Retinal pigment epithelial cell (primary cell): ENCODE measurements around the gene NEBL.

Experiments
- DNase-seq: peaks from one replicate; pipeline ENCODE4 v3.0.0-alpha.2; 2010; ENCODE audit warnings: low read depth
- H3K4me3 ChIP-seq: 2 replicates; pipeline ENCODE4 v1.5.1; 2011; ENCODE audit warnings: mild to moderate bottlenecking, low read length, control low read depth, moderate library complexity
- TF ChIP-seq, protein P1 (sequence below): conservative IDR thresholded peaks from 2 replicates; pipeline ENCODE4 v1.5.1; 2011; ENCODE audit warnings: low read depth, low read length, control low read depth, inconsistent platforms

The NEBL gene

DNA sequence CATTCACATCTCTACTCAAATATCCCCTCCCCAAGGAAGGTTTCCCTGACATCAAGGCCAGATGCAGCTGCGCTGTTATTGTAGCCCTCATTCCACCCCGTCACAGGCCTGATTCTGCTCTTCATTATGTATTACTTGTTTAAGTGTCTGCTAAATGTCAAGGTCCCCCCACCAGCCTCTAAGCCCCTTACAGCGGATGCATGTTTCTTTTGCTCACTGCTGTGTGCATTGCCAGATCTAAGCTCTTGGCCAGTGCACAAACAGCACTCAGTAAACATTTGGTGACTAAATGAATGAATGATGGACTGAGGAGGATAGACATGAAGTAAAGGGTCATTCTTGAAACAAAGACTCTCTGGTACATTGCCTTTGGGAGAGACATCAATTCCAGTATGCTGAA lies 90.6 kb downstream of the NEBL start:
- no peak for DNase-seq
- TF ChIP-seq, protein P1, sequence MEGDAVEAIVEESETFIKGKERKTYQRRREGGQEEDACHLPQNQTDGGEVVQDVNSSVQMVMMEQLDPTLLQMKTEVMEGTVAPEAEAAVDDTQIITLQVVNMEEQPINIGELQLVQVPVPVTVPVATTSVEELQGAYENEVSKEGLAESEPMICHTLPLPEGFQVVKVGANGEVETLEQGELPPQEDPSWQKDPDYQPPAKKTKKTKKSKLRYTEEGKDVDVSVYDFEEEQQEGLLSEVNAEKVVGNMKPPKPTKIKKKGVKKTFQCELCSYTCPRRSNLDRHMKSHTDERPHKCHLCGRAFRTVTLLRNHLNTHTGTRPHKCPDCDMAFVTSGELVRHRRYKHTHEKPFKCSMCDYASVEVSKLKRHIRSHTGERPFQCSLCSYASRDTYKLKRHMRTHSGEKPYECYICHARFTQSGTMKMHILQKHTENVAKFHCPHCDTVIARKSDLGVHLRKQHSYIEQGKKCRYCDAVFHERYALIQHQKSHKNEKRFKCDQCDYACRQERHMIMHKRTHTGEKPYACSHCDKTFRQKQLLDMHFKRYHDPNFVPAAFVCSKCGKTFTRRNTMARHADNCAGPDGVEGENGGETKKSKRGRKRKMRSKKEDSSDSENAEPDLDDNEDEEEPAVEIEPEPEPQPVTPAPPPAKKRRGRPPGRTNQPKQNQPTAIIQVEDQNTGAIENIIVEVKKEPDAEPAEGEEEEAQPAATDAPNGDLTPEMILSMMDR: no peak
- no peak overlapping the region for H3K4me3 ChIP-seq

DNA sequence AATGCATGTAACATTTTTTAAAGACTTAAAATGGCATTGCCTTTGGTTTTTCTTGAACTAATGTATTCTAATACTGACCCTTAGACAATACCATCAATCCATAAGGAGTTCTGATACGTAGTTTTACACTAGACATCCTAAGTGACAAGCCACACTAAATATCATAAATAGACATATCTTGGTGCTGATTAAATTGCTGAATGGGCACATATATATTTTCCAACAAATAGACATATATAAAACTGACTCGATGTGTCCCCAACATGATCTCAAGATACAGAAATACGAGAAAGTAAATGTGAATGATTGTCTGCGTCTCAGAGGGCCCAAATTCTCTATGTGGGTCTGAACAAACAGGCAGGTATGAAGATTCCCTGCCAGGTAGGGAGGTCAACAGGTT lies 99.8 kb downstream of the NEBL start:
- TF ChIP-seq, protein P1: no peak
- H3K4me3 ChIP-seq: no peak overlapping the region

DNA sequence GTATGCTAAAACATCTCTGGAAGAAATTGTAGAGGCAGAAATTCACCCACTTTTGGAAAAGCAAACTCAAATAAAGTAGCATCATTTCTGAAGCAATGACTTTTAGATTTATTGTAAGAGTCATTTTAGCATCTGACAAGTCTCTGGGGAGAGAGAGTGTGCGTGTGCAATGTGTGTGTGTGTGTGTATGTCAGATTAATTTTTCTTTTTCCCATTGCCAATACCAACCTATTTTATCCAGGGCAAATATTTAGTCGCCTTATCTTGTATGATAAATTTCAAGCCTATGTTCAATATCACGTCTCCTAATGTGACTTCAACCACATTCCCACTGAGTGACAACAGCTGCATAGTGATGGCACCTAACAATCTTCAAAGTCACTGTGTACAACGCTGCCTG lies 101.7 kb downstream of the NEBL start:
- no peak overlapping the region for H3K4me3 ChIP-seq
- TF ChIP-seq, protein P1: no peak
- no peak for DNase-seq

More for the DNA sequence above, 99.8 kb downstream of the NEBL start:
- DNase-seq: no peak

DNA sequence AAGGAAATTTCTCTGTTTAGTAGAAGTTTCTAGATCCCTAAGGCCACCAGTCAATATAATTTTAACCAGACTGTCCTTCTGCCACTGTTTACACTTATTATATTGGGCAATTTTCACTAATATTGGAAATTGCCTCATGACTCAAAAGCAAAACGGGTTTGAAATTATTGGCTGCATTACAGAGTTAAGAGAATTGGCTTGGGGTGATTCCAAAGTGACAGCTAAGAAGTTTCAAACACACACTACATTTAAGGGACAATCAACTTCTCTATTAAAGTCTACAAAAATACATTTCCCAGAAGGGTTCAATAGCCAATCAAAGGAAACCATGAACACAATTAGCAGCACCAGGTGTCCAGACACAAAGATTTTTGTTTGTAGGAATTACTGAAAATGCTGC lies 111.9 kb downstream of the NEBL start:
- no peak overlapping the region for H3K4me3 ChIP-seq
- TF ChIP-seq, protein P1: no peak
- DNase-seq: no peak

DNA sequence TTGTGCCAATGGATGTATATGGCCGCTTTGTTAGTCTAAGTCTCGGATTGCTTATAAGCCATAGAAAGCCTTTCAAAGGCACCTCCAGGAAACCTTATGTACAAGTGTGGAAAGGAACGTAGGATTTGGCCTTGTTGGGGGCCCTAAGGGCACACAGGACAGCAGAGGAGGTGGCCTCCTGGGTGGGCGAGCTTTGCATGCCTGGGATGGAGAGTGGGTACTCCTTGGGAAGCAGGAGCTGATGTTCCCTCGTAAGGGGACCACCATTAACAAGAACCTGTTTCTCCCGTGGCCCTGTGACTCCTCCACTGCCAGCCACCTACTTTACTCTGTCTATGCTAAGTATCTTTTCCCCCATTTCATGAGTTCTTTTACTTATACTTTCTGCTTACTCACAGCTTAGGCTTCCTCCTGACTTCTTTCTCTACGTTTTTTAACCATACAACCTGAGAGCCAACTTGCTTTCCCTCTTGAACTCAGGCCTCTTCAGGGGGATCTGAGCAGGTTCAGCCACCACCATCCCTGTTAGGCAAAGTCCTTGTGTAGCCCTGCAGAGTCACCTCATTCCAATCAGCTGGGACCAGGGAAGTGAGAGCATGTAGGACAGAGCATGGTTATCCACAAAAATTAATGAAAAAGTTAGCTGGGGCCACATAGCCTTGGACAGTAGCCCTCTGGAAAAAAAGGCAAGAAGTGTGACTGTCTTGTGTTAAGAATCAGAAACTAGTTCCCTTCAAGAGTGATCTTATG lies 118.9 kb downstream of the NEBL start:
- TF ChIP-seq, protein P1: no peak
- no peak overlapping the region for H3K4me3 ChIP-seq
- DNase-seq: no peak

DNA sequence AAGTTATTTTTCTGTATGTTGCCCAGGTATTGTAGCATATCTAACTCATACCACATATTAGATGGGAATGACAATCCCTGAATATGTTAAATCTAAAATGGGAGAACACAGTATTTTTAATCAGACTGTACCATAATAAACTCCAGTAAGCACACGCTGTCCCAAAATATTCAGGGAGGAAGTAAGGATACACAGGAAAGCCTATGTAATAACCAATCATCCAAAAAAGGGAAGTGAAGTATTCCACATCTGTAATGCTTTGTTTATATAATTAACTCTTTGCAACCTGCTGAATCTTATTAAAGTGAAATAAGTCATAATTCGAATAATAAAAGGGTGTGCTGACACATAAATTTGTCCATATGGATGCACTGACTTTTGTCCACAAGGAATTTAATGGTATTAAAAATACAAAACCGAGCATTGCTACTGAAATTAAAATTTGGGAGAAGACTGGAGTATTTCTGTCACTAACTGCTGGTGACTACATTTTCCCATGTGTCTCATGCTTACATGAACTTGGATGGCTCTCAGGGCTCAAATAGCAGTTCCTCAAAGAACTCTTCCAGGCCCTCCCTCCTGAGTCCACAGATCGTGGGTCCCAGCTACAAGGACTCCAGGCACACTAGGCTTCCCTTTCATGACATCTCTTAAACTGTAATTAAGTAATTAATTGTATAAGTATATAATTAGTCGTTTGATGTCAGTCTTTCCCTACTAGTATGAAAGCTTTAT lies 120.6 kb downstream of the NEBL start:
- DNase-seq: no peak
- TF ChIP-seq, protein P1: no peak
- no peak overlapping the region for H3K4me3 ChIP-seq

DNA sequence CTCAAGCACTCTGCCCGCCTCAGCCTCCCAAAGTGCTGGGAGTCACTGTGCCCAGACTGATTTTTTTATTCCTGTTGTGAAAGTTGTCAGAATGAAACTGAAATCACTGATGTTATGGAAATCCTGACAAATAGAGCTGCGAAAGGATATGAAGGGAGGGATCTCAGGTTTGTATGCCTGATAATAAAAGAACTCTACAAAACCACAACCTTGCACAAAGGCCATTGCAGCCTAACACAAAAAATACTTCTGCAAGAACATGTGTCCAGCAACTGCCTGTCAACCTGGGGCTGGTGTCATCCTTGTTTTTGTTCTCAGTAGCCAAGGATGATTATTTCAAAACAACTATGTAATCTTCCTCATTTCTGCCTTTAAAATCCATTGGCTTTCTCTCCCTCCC lies 126.1 kb downstream of the NEBL start:
- no peak for DNase-seq
- TF ChIP-seq, protein P1: no peak

More for the DNA sequence above, 126.1 kb downstream of the NEBL start:
- H3K4me3 ChIP-seq: no peak overlapping the region
